Mesothelial cell of epicardium (in vitro differentiated cells): ENCODE results near the gene TNFRSF11A. TPM values are rescaled to one million over a fixed set of nuclear protein-coding genes. Genes with fewer than 3 reads are reported as not detected.

Experiments
- DNase-seq, 2 experiments: peaks; one replicate each; pipeline ENCODE4 v3.0.0; 2021; ENCODE audit warnings: low spot score in 2 of 2; ENCODE audit not compliant: unreplicated experiment in 2 of 2
- H3K27ac Mint-ChIP-seq: 2 replicates; pipeline ENCODE4 v1.8.0; 2021; ENCODE audit warnings: mixed read lengths
- H3K27me3 Mint-ChIP-seq: 2 replicates; pipeline ENCODE4 v1.8.0; 2021; ENCODE audit warnings: low read depth, mixed read lengths
- H3K36me3 Mint-ChIP-seq: 2 replicates; pipeline ENCODE4 v1.8.0; 2021; ENCODE audit warnings: mixed read lengths
- H3K4me1 Mint-ChIP-seq: 2 replicates; pipeline ENCODE4 v1.8.0; 2021; ENCODE audit warnings: mixed read lengths
- H3K4me3 Mint-ChIP-seq: 2 replicates; pipeline ENCODE4 v1.8.0; 2021; ENCODE audit warnings: mild to moderate bottlenecking, moderate library complexity, mixed read lengths
- H3K9me3 Mint-ChIP-seq: 2 replicates; pipeline ENCODE4 v1.8.0; 2021; ENCODE audit warnings: mixed read lengths
- total RNA-seq: library from RNA; stranded (reverse); gene quantifications from 3 replicates; pipeline ENCODE4 v1.2.1, GENCODE V29; 2021
- TF ChIP-seq, protein P1 (sequence below): fragments of 200-600 bp; sonication (generic); IDR thresholded peaks from one replicate; pipeline ENCODE4 v1.5.0; 2021; ENCODE audit warnings: antibody characterized with exemption; ENCODE audit not compliant: unreplicated experiment

Gene TNFRSF11A
- total RNA-seq, 1 donor from 2014 or later, result 0.83 TPM

DNA sequence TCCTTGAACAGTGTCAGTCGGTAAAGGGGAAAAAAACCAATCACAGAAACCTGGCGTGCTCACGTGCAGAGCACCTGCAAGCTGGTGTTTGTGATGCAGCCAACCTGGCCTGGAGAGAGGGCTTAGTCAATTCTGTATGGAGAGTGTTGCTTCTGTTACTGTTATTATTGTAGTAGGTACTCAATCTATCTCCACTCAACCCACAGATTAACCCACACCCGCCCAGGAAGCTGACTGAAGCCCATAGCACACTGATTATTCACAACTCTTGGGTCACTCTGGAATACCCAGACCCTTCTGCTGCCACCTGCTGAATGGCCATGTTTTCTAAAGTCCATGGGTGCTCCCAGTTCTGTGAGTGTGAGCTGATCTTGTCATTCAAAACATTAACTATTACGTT, 53.9 kb downstream of the TNFRSF11A start:
- TF ChIP-seq, protein P1, sequence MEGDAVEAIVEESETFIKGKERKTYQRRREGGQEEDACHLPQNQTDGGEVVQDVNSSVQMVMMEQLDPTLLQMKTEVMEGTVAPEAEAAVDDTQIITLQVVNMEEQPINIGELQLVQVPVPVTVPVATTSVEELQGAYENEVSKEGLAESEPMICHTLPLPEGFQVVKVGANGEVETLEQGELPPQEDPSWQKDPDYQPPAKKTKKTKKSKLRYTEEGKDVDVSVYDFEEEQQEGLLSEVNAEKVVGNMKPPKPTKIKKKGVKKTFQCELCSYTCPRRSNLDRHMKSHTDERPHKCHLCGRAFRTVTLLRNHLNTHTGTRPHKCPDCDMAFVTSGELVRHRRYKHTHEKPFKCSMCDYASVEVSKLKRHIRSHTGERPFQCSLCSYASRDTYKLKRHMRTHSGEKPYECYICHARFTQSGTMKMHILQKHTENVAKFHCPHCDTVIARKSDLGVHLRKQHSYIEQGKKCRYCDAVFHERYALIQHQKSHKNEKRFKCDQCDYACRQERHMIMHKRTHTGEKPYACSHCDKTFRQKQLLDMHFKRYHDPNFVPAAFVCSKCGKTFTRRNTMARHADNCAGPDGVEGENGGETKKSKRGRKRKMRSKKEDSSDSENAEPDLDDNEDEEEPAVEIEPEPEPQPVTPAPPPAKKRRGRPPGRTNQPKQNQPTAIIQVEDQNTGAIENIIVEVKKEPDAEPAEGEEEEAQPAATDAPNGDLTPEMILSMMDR, result no peak
- no peak overlapping the region for H3K4me3 Mint-ChIP-seq
- no peaks in the 10 kb centered on the region for H3K9me3 Mint-ChIP-seq
- no peaks in the 10 kb centered on the region for H3K36me3 Mint-ChIP-seq
- H3K4me1 Mint-ChIP-seq, result no peaks in the 10 kb centered on the region
- no peak for DNase-seq
- peaks cover 43% of the 10 kb centered on the region for H3K27me3 Mint-ChIP-seq
- no peak overlapping the region for H3K27ac Mint-ChIP-seq

DNA sequence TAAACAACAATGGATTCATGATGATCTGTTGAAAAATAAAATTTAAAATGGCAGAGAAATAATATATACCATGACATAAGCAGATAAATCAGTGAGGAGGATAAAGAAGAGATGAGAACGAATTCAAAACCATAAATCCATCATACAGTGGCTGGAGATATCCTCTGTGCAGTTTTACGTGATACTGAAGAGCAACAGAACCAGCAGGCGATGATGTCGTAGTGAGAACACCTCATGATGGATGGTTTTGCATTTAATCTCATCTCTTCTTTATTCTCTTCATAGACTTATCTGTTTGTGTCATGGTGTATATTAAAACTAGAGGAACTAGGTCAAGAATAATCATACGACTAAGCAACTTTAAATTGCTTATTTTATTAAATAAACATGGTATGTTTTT, 56.3 kb downstream of the TNFRSF11A start:
- Mint-ChIP-seq H3K36me3 (no peaks in the 10 kb centered on the region), H3K27me3 (peaks cover 53% of the 10 kb centered on the region), H3K4me1 (no peaks in the 10 kb centered on the region), H3K27ac (no peak overlapping the region), H3K4me3 (no peak overlapping the region), H3K9me3 (no peaks in the 10 kb centered on the region)
- TF ChIP-seq, protein P1, result no peak
- DNase-seq, result no peak

GRCh38 chr18:62384068-62384467, 59.0 kb downstream of the TNFRSF11A start:
- TF ChIP-seq, protein P1, result no peak
- no peak overlapping the region for H3K4me3 Mint-ChIP-seq
- H3K4me1 Mint-ChIP-seq, result no peaks in the 10 kb centered on the region
- no peaks in the 10 kb centered on the region for H3K36me3 Mint-ChIP-seq
- no peak for DNase-seq
- no peak overlapping the region for H3K27ac Mint-ChIP-seq
- H3K9me3 Mint-ChIP-seq, result no peaks in the 10 kb centered on the region
- H3K27me3 Mint-ChIP-seq, result peaks cover 51% of the 10 kb centered on the region

DNA sequence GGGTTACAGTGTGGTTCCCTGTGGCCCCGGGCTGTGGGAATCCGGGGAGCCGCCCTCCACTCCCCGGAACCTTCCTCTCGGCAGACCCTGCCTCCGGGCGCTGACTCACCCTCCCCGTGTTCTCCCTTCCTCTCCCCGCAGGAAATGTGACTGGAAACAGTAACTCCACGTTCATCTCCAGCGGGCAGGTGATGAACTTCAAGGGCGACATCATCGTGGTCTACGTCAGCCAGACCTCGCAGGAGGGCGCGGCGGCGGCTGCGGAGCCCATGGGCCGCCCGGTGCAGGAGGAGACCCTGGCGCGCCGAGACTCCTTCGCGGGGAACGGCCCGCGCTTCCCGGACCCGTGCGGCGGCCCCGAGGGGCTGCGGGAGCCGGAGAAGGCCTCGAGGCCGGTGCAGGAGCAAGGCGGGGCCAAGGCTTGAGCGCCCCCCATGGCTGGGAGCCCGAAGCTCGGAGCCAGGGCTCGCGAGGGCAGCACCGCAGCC, 59.5 kb downstream of the TNFRSF11A start:
- Mint-ChIP-seq H3K36me3 (no peaks in the 10 kb centered on the region), H3K4me3 (peak overlapping the region; percentile 30), H3K27ac (no peak overlapping the region), H3K4me1 (no peaks in the 10 kb centered on the region), H3K27me3 (peaks cover 49% of the 10 kb centered on the region), H3K9me3 (no peaks in the 10 kb centered on the region)
- DNase-seq, result no peak
- TF ChIP-seq, protein P1, result no peak

- no peak overlapping the region for H3K27ac Mint-ChIP-seq
- no peaks in the 10 kb centered on the region for H3K4me1 Mint-ChIP-seq
- peaks cover 61% of the 10 kb centered on the region for H3K27me3 Mint-ChIP-seq
- H3K4me3 Mint-ChIP-seq, result no peak overlapping the region
- H3K9me3 Mint-ChIP-seq, result peaks cover 4% of the 10 kb centered on the region
- H3K36me3 Mint-ChIP-seq, result no peaks in the 10 kb centered on the region
- TF ChIP-seq, protein P1, result no peak
- no peak for DNase-seq
These were observed 61.0 kb downstream of the TNFRSF11A start for GRCh38 chr18:62386091-62386490.

GRCh38 chr18:62386601-62387000, 61.5 kb downstream of the TNFRSF11A start:
- no peak for DNase-seq
- Mint-ChIP-seq H3K27me3 (peaks cover 60% of the 10 kb centered on the region), H3K9me3 (peaks cover 9% of the 10 kb centered on the region), H3K27ac (no peak overlapping the region), H3K4me3 (no peak overlapping the region), H3K36me3 (no peaks in the 10 kb centered on the region), H3K4me1 (no peaks in the 10 kb centered on the region)
- TF ChIP-seq, protein P1, result no peak
